H1 (cell line): ENCODE measurements around the gene BPIFB4.

Experiments
- ATF2 ChIP-seq: IDR thresholded peaks from 2 replicates; pipeline ENCODE4 v1.6.1; 2012; ENCODE audit warnings: low read length, inconsistent platforms
- CHD2 ChIP-seq: IDR thresholded peaks from 2 replicates; pipeline ENCODE4 v1.6.1; 2012; ENCODE audit warnings: low read length, improper control_type of control experiment
- CTCF ChIP-seq, 3 experiments: IDR thresholded peaks; 1 replicate in 2 of 3; 2 replicates in 1 of 3; pipeline versions ENCODE4 v1.5.1 to v1.6.1; 2011; ENCODE audit warnings: low read length in 3 of 3, mild to moderate bottlenecking in 3 of 3, inconsistent platforms in 2 of 3, low read depth in 1 of 3, moderate library complexity in 1 of 3; ENCODE audit not compliant: insufficient read depth in 1 of 3; ENCODE audit errors: control extremely low read depth in 1 of 3
- POLR2A ChIP-seq, 2 experiments: IDR thresholded peaks; 1 replicate in 1 of 2; 2 replicates in 1 of 2; pipeline ENCODE4 v1.6.1; 2011; ENCODE audit warnings: low read depth in 2 of 2, low read length in 2 of 2, mild to moderate bottlenecking in 2 of 2; ENCODE audit errors: control extremely low read depth in 1 of 2

DNA sequence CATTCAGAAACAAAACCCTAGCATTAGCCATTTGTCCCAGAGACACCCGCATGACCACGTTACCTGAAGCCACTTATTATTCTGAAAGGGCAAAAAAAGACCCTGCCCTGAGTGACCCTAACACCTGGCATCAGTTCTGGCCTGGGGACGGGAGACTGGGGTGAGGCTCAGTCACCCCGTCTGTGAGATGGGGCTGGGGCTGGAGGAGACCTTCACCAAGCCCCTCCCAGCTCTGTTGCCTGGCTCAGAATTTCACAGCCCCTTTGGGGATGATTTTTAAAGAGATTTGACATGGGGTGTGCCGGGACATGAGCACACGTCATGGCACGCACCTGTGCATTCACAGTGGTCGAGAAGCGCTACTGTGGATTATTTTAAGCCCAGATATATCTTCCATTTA lies 49.4 kb upstream of the BPIFB4 start:
- TF ChIP-seq ATF2 (no peak), CTCF (IDR thresholded peaks at IDR 0.05; ENCODE audit: control extremely low read depth in 1 of 3, insufficient read depth in 1 of 3, low read depth in 1 of 3, low read length in 3 of 3) (no peak), POLR2A (IDR thresholded peaks at IDR 0.05; ENCODE audit: control extremely low read depth in 1 of 2, low read depth in 2 of 2, low read length in 2 of 2) (no peak), CHD2 (no peak)
